ENCODE measurements around the gene RNF150.
"Not testable (repeated sequence)": the region's sequence is repeated elsewhere in the genome, so short reads cannot be mapped to it uniquely, and the experiment has no call there.

Gene RNF150

GRCh38 chr4:140834839-140835495 lies 298.3 kb downstream of the RNF150 start:
- Histone ChIP-seq H3K4me1 (ENCODE audit: control insufficient read depth in 1 of 2, insufficient read depth in 2 of 2, low read length in 2 of 2) (peaks cover 0 to 4% of the 10 kb centered on the region in 2 donors), H3K36me3 (ENCODE audit: control insufficient read depth in 1 of 2, insufficient read depth in 2 of 2, low read length in 2 of 2) (no peaks in the 10 kb centered on the region), H3K27me3 (ENCODE audit: low read depth, low read length) (no peaks in the 10 kb centered on the region), H3K9me3 (ENCODE audit: control insufficient read depth in 1 of 2, low read length in 2 of 2) (no peaks in the 10 kb centered on the region), H3K27ac (ENCODE audit: low read length) (no peak overlapping the region), H3K4me3 (ENCODE audit: low read depth in 1 of 2, low read length in 2 of 2) (no peak overlapping the region)

GRCh38 chr4:140833280-140833679 lies 300.0 kb downstream of the RNF150 start:
- Histone ChIP-seq H3K9me3 (ENCODE audit: control insufficient read depth in 1 of 2, low read length in 2 of 2) (no peaks in the 10 kb centered on the region), H3K27me3 (ENCODE audit: low read depth, low read length) (no peaks in the 10 kb centered on the region), H3K4me3 (ENCODE audit: low read depth in 1 of 2, low read length in 2 of 2) (no peak overlapping the region), H3K27ac (ENCODE audit: low read length) (no peak overlapping the region), H3K4me1 (ENCODE audit: control insufficient read depth in 1 of 2, insufficient read depth in 2 of 2, low read length in 2 of 2) (peaks cover 0 to 4% of the 10 kb centered on the region in 2 donors), H3K36me3 (ENCODE audit: control insufficient read depth in 1 of 2, insufficient read depth in 2 of 2, low read length in 2 of 2) (no peaks in the 10 kb centered on the region)

- peaks cover 0 to 2% of the 10 kb centered on the region in 2 donors for H3K4me1 ChIP-seq (ENCODE audit: control insufficient read depth in 1 of 2, insufficient read depth in 2 of 2, low read length in 2 of 2)
- no peaks in the 10 kb centered on the region for H3K27me3 ChIP-seq (ENCODE audit: low read depth, low read length)
- H3K27ac ChIP-seq (ENCODE audit: low read length) = no peak overlapping the region
- no peaks in the 10 kb centered on the region for H3K9me3 ChIP-seq (ENCODE audit: control insufficient read depth in 1 of 2, low read length in 2 of 2)
- H3K4me3 ChIP-seq (ENCODE audit: low read depth in 1 of 2, low read length in 2 of 2) = no peak overlapping the region
- H3K36me3 ChIP-seq (ENCODE audit: control insufficient read depth in 1 of 2, insufficient read depth in 2 of 2, low read length in 2 of 2) = no peaks in the 10 kb centered on the region
Measured at GRCh38 chr4:140829825-140830224, 303.4 kb downstream of the RNF150 start.

GRCh38 chr4:140826701-140827027 lies 306.6 kb downstream of the RNF150 start:
- Histone ChIP-seq H3K36me3 (ENCODE audit: control insufficient read depth in 1 of 2, insufficient read depth in 2 of 2, low read length in 2 of 2) (no peaks in the 10 kb centered on the region), H3K27ac (ENCODE audit: low read length) (no peak overlapping the region), H3K4me1 (ENCODE audit: control insufficient read depth in 1 of 2, insufficient read depth in 2 of 2, low read length in 2 of 2) (no peaks in the 10 kb centered on the region), H3K27me3 (ENCODE audit: low read depth, low read length) (no peaks in the 10 kb centered on the region), H3K9me3 (ENCODE audit: control insufficient read depth in 1 of 2, low read length in 2 of 2) (no peaks in the 10 kb centered on the region), H3K4me3 (ENCODE audit: low read depth in 1 of 2, low read length in 2 of 2) (no peak overlapping the region)

DNA sequence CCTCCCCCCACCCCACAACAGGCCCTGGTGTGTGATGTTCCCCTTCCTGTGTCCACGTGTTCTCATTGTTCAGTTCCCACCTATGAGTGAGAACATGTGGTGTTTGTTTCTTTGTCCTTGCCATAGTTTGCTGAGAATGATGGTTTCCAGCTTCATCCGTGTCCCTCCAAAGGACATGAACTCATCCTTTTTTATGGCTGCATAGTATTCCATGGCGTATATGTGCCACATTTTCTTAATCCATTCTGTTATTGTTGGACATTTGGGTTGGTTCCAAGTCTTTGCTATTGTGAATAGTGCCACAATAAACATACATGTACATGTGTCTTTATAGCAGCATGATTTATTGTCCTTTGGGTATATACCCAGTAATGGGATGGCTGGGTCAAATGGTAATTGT lies 312.7 kb downstream of the RNF150 start:
- not testable (repeated sequence) for H3K27ac ChIP-seq (ENCODE audit: low read length); H3K4me3 ChIP-seq (ENCODE audit: low read depth in 1 of 2, low read length in 2 of 2); H3K4me1 ChIP-seq (ENCODE audit: control insufficient read depth in 1 of 2, insufficient read depth in 2 of 2, low read length in 2 of 2); H3K36me3 ChIP-seq (ENCODE audit: control insufficient read depth in 1 of 2, insufficient read depth in 2 of 2, low read length in 2 of 2); H3K27me3 ChIP-seq (ENCODE audit: low read depth, low read length); H3K9me3 ChIP-seq (ENCODE audit: control insufficient read depth in 1 of 2, low read length in 2 of 2)

DNA sequence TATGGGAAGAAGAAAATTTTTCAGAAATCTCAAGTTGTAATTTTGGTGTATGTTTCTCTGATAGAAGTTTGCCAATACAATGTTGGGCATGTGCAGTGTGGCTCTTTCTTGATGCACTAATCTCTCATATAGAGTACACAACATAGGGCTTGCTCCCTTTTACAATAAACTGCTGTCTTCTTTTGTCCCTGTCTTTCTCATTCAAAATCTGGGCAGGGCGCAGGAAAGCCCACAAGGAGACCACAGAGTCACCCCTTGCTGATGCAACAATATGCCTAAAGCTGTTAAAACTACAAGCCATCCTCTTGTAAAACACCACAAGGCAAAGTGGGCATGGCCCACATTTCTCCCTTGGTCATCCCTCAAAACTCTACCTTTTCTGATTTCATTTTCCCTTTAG lies 313.7 kb downstream of the RNF150 start:
- Histone ChIP-seq H3K9me3 (ENCODE audit: control insufficient read depth in 1 of 2, low read length in 2 of 2) (no peaks in the 10 kb centered on the region), H3K27me3 (ENCODE audit: low read depth, low read length) (no peaks in the 10 kb centered on the region), H3K27ac (ENCODE audit: low read length) (no peak overlapping the region), H3K4me1 (ENCODE audit: control insufficient read depth in 1 of 2, insufficient read depth in 2 of 2, low read length in 2 of 2) (no peaks in the 10 kb centered on the region), H3K4me3 (ENCODE audit: low read depth in 1 of 2, low read length in 2 of 2) (no peak overlapping the region), H3K36me3 (ENCODE audit: control insufficient read depth in 1 of 2, insufficient read depth in 2 of 2, low read length in 2 of 2) (no peaks in the 10 kb centered on the region)

DNA sequence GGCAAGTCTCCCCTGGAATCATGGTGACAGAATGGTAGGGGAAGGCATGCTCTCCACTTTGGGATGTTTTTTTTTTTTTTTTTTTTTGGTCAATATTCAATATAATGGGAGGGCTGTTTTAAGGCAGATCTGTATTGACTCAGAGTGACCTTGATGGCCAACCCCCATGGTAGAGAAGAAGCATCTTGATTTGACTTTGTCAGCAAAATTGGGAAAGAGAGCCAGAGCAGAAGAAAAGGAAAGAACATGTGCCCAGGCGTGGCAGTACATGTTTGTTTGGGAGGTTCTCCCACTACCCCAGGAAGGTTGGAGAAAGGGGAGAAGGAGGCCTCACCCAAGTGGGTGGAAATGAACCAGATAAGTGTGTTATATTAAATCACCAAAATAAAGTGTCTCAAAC lies 314.8 kb downstream of the RNF150 start:
- Histone ChIP-seq H3K27ac (ENCODE audit: low read length) (no peak overlapping the region), H3K9me3 (ENCODE audit: control insufficient read depth in 1 of 2, low read length in 2 of 2) (no peaks in the 10 kb centered on the region), H3K4me1 (ENCODE audit: control insufficient read depth in 1 of 2, insufficient read depth in 2 of 2, low read length in 2 of 2) (no peaks in the 10 kb centered on the region), H3K4me3 (ENCODE audit: low read depth in 1 of 2, low read length in 2 of 2) (no peak overlapping the region), H3K36me3 (ENCODE audit: control insufficient read depth in 1 of 2, insufficient read depth in 2 of 2, low read length in 2 of 2) (no peaks in the 10 kb centered on the region), H3K27me3 (ENCODE audit: low read depth, low read length) (no peaks in the 10 kb centered on the region)

- H3K27me3 ChIP-seq (ENCODE audit: low read depth, low read length) = no peaks in the 10 kb centered on the region
- no peaks in the 10 kb centered on the region for H3K36me3 ChIP-seq (ENCODE audit: control insufficient read depth in 1 of 2, insufficient read depth in 2 of 2, low read length in 2 of 2)
- H3K9me3 ChIP-seq (ENCODE audit: control insufficient read depth in 1 of 2, low read length in 2 of 2) = no peaks in the 10 kb centered on the region
- no peak overlapping the region for H3K27ac ChIP-seq (ENCODE audit: low read length)
- no peak overlapping the region for H3K4me3 ChIP-seq (ENCODE audit: low read depth in 1 of 2, low read length in 2 of 2)
- no peaks in the 10 kb centered on the region for H3K4me1 ChIP-seq (ENCODE audit: control insufficient read depth in 1 of 2, insufficient read depth in 2 of 2, low read length in 2 of 2)
Measured at GRCh38 chr4:140816806-140817510, 316.3 kb downstream of the RNF150 start.

- Histone ChIP-seq H3K27me3 (ENCODE audit: low read depth, low read length) (no peaks in the 10 kb centered on the region), H3K4me1 (ENCODE audit: control insufficient read depth in 1 of 2, insufficient read depth in 2 of 2, low read length in 2 of 2) (peaks cover 0 to 3% of the 10 kb centered on the region in 2 donors), H3K4me3 (ENCODE audit: low read depth in 1 of 2, low read length in 2 of 2) (no peak overlapping the region), H3K27ac (ENCODE audit: low read length) (no peak overlapping the region), H3K9me3 (ENCODE audit: control insufficient read depth in 1 of 2, low read length in 2 of 2) (no peaks in the 10 kb centered on the region), H3K36me3 (ENCODE audit: control insufficient read depth in 1 of 2, insufficient read depth in 2 of 2, low read length in 2 of 2) (no peaks in the 10 kb centered on the region)
Measured at GRCh38 chr4:140813804-140814203, 319.5 kb downstream of the RNF150 start.

DNA sequence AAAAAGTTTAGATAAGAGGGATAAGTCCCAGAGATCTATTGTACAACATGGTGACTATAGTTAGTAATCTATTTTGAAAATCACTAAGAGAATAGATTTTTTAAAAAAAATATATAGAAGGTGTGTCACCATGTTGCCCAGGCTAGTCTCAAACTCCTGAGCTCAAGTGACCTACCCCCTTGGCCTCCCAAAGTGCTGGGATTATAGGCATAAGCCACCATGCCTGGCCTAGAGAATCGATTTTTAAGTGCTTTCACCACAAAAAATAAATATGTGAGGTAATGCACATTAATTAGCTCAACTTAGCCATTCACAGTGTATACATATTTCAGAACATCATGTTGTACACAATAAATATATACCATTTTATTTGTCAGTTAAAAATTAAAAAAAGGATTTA lies 320.4 kb downstream of the RNF150 start:
- peaks cover 0 to 8% of the 10 kb centered on the region in 2 donors for H3K4me1 ChIP-seq (ENCODE audit: control insufficient read depth in 1 of 2, insufficient read depth in 2 of 2, low read length in 2 of 2)

GRCh38 chr4:140811429-140811828 lies 321.8 kb downstream of the RNF150 start:
- Histone ChIP-seq H3K4me3 (ENCODE audit: low read depth in 1 of 2, low read length in 2 of 2) (no peak overlapping the region), H3K9me3 (ENCODE audit: control insufficient read depth in 1 of 2, low read length in 2 of 2) (no peaks in the 10 kb centered on the region), H3K36me3 (ENCODE audit: control insufficient read depth in 1 of 2, insufficient read depth in 2 of 2, low read length in 2 of 2) (no peaks in the 10 kb centered on the region), H3K4me1 (ENCODE audit: control insufficient read depth in 1 of 2, insufficient read depth in 2 of 2, low read length in 2 of 2) (peaks cover 5 to 13% of the 10 kb centered on the region in 2 donors), H3K27me3 (ENCODE audit: low read depth, low read length) (no peaks in the 10 kb centered on the region), H3K27ac (ENCODE audit: low read length) (no peak overlapping the region)

More for the DNA sequence above, 320.4 kb downstream of the RNF150 start:
- no peaks in the 10 kb centered on the region for H3K27me3 ChIP-seq (ENCODE audit: low read depth, low read length)
- no peak overlapping the region for H3K27ac ChIP-seq (ENCODE audit: low read length)
- H3K9me3 ChIP-seq (ENCODE audit: control insufficient read depth in 1 of 2, low read length in 2 of 2) = no peaks in the 10 kb centered on the region
- no peaks in the 10 kb centered on the region for H3K36me3 ChIP-seq (ENCODE audit: control insufficient read depth in 1 of 2, insufficient read depth in 2 of 2, low read length in 2 of 2)
- H3K4me3 ChIP-seq (ENCODE audit: low read depth in 1 of 2, low read length in 2 of 2) = no peak overlapping the region
